GM19238 (cell line): ENCODE measurements around the gene ITGA1.
"Not testable (repeated sequence)": the region's sequence is repeated elsewhere in the genome, so short reads cannot be mapped to it uniquely, and the experiment has no call there.

ENCODE experiments used
- DNase-seq: peaks from one replicate; pipeline ENCODE4 v3.0.0; 2011; ENCODE audit warnings: low spot score; ENCODE audit not compliant: insufficient read length

ITGA1 gene

GRCh38 chr5:52827815-52828214 is 40.1 kb downstream of the ITGA1 start:
- DNase-seq = no peak

- no peak for DNase-seq
Observed at GRCh38 chr5:52829664-52830063, 41.9 kb downstream of the ITGA1 start.

GRCh38 chr5:52830650-52831049 is 42.9 kb downstream of the ITGA1 start:
- DNase-seq = no peak

- DNase-seq = no peak
Observed at GRCh38 chr5:52831786-52832511, 44.2 kb downstream of the ITGA1 start.

GRCh38 chr5:52834320-52834719 is 46.6 kb downstream of the ITGA1 start:
- DNase-seq = no peak

GRCh38 chr5:52837068-52837467 is 49.4 kb downstream of the ITGA1 start:
- no peak for DNase-seq

GRCh38 chr5:52837591-52838001 is 49.9 kb downstream of the ITGA1 start:
- DNase-seq = no peak

- no peak for DNase-seq
Observed at GRCh38 chr5:52838326-52839015, 50.8 kb downstream of the ITGA1 start.

GRCh38 chr5:52839285-52839684 is 51.6 kb downstream of the ITGA1 start:
- DNase-seq = no peak

GRCh38 chr5:52840277-52841050 is 52.7 kb downstream of the ITGA1 start:
- no peak for DNase-seq

GRCh38 chr5:52841114-52841513 is 53.4 kb downstream of the ITGA1 start:
- DNase-seq = no peak

GRCh38 chr5:52842111-52842510 is 54.4 kb downstream of the ITGA1 start:
- DNase-seq = no peak

GRCh38 chr5:52844885-52845284 is 57.2 kb downstream of the ITGA1 start:
- DNase-seq = no peak

GRCh38 chr5:52846182-52846842 is 58.6 kb downstream of the ITGA1 start:
- no peak for DNase-seq

- DNase-seq = not testable (repeated sequence)
Observed at GRCh38 chr5:52848688-52849087, 61.0 kb downstream of the ITGA1 start.

GRCh38 chr5:52849544-52849943 is 61.8 kb downstream of the ITGA1 start:
- no peak for DNase-seq

GRCh38 chr5:52853650-52854049 is 65.9 kb downstream of the ITGA1 start:
- no peak for DNase-seq

GRCh38 chr5:52854301-52854700 is 66.6 kb downstream of the ITGA1 start:
- DNase-seq = no peak

GRCh38 chr5:52854949-52855348 is 67.2 kb downstream of the ITGA1 start:
- DNase-seq = no peak

GRCh38 chr5:52856564-52856963 is 68.8 kb downstream of the ITGA1 start:
- DNase-seq = no peak

GRCh38 chr5:52859628-52860027 is 71.9 kb downstream of the ITGA1 start:
- no peak for DNase-seq

- no peak for DNase-seq
Observed at GRCh38 chr5:52861368-52861767, 73.7 kb downstream of the ITGA1 start.
